HG03095 (cell line): Measurements from ENCODE around the gene SNX30.

Experiments
- ATAC-seq: cut with Tn5 transposase; IDR thresholded peaks from one replicate; pipeline ENCODE4 v1.9.1; 2021; ENCODE audit warnings: moderate library complexity; ENCODE audit not compliant: unreplicated experiment

Gene SNX30

DNA sequence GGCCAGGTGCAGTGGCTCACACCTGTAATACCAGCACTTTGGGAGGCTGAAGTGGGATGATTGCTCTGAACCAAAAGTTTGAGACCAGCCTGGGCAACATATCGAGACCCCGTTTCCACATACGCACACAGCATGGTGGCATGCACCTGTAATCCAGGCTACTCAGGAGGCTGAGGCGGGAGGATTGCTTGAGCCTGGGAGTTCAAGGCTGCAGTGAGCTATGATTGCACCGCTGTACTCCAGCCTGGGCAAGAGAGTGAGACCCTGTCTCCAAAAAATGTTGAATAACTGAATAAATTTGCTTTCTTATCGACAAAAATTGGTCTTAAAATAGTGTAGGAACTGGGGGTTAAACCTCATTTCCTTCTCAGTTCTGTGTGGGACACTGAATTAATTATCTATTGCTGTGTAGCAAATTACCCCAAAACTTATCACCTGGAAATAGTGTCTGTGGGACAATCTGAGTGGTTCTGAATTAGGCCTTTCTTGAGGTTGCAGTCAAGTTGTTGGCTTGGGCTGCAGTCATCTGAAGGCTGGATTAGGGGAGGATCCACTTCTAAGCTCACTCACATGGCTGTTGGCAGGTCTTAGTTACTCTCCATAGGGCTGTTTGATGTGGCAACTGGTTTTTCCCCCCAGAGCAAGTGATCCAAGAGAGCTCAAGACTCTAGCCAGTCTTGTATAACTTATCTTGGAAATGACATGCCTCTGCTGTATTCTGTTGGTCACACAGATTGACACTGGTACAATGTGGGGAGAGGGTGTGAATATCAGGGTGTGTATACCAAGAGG lies 2.0 kb downstream of the SNX30 start:
- no peak for ATAC-seq

DNA sequence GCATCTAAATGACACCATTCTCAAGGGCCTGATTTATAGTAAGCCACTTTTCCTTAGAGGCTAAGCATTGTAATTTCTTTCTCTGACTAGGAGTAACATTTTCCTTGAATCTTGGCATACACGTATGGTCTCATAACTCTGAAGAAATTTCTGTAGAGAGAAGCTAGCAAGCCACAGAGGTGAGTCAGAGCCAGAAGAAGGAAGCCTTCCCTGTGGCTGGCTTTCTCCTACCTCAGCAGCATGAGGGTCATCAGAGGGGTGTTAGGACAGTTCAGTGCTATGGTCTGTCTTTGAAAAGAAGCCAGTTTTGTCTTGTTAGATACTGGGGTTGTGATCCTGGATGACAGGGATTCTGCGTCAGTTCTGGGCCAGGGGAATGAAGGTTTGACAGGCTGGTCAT lies 3.2 kb downstream of the SNX30 start:
- no peak for ATAC-seq

DNA sequence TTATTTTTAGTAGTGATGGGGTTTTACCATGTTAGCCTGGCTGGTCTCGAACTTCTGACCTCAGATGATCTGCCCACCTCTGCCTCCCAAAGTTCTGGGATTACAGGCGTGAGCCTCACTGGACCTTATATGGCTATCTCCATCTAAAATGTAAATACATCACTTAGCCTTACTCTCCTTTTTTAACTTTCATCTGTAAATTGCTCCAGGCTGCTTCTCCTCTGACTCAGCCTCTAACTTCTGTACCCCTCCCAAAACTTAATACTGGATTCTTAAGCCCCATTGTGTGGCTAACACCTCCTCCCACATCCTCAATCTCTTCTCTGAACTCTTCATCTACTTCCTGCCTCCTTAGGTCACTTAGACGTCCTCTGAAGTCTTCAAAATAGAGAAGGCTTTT lies 4.0 kb downstream of the SNX30 start:
- ATAC-seq: no peak

GRCh38 chr9:112755016-112755427 lies 4.5 kb downstream of the SNX30 start:
- no peak for ATAC-seq

DNA sequence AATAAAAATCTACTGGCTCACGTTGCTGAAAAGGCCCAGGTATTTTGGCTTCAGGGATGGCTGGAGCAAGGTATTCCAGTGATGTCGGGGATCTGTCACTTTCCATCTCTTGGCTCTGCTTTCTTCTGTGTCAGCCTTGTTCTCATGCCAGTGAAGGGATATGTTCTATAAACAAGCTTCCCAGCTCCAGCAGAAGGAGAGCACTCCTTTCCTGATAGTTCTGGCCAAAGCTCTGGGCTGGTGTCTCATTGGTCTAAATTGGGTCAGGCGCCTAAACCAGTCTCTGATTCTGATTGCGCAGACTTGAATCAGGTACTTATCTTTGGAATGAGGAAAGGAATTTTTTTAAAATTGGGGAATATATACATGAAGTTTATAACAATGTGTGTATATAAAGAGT lies 5.1 kb downstream of the SNX30 start:
- no peak for ATAC-seq

DNA sequence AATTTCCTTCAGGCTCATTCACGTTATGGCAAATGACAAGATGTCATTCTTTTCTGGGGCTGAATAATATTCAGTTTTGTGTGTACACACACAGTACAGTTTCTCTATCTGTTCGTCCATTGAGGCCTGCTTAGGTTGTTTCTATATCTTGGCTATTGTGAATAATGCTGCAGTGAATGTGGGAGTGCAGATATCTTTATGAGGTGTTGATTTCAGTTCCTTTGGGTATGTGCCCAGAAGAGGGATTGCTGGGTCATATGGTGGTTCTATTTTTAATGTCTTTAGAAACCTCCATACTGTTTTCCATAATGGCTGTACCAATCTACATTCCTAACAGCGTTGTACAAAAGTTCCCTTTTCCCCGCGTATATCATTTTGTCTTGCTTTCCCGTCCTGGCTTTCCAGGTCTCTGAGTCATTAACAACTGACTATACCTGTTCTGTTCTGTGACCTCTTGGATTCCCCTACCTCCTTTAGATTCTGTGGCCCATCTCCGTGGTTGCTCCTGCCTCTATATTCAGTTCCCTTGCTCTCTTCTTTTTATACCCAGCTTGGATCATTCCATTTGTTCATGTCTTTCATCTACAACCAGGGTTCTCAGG lies 6.8 kb downstream of the SNX30 start:
- ATAC-seq: no peak

DNA sequence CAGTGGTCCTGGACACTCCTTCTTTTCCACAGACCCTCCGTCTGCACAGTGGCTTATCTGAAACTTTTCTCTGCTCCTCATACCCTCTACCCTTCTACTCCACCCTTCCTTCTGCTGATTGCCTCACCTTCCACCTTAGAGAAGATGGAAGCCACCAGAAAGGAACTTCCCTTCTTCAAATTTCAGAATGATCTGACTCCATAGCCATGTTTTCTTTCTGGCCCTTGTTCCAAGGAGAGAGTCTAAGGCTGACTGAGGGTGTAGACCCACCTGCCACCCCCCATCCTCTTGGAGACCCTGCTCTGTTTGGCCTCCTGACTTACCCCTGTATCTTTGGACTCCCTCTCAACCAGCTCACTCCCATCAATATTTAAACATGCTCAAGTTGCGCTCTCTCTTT lies 7.4 kb downstream of the SNX30 start:
- ATAC-seq: no peak

GRCh38 chr9:112760821-112761220 lies 10.3 kb downstream of the SNX30 start:
- ATAC-seq: no peak

- ATAC-seq: no peak
Observed at GRCh38 chr9:112761912-112762655, 11.5 kb downstream of the SNX30 start.

DNA sequence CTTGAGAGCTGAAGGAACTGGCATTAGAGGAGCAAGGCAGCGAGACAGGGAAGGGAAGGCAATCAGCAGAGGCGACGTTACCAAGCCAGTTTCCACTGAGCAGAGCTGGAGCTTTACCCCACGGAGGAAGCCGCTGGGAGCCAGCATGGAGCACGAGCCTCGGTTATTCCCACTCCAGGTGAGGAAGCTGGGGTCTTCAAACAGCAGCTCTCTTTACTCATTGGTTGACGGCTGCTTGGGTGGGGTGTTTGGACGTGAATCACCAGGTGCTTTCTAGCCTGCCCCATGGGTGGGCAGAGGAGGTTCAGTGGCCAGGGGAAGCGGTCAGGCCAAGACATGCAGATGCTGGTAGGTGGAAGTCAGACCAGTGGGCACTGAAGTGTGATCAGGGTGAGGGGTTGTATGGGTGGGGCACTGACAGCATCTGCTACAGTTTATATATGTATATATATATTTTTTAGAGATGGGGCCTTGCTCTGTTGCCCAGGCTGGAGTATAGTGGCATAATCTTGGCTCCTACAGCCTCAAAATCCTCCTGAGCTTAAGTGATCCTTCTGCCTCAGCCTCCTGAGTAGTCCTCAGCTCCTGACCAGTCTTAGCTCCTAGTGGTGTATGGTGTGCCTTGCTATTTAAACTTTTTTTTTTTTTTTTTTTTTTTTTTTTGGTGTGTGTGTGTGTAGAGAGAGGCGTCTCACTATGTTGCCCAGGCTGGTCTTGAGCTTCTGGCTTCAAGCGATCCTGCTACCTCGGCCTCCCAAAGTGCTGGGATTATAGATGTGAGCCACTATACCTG lies 12.4 kb downstream of the SNX30 start:
- no peak for ATAC-seq

DNA sequence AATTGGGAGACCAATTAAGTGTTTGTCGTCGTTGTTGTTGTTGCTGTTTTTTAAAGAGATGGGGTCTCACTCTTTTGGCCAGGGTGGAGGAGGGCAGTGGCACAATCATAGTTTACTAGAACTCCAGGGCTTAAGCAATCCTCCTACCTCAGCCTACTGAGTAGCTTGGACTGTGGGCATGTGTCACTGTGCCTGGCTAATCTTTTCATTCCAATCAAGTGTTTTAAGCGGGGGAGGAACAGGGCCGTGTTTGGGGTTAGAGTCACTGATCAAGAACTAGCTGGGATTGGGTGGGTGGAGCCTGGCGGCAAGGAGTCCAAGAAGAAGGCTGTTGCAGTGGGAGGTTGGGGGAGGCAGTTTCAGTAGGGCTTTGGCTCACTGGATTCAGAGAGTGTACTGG lies 13.8 kb downstream of the SNX30 start:
- ATAC-seq: no peak

GRCh38 chr9:112764837-112765236 lies 14.3 kb downstream of the SNX30 start:
- ATAC-seq: no peak

GRCh38 chr9:112765281-112765680 lies 14.7 kb downstream of the SNX30 start:
- no peak for ATAC-seq

DNA sequence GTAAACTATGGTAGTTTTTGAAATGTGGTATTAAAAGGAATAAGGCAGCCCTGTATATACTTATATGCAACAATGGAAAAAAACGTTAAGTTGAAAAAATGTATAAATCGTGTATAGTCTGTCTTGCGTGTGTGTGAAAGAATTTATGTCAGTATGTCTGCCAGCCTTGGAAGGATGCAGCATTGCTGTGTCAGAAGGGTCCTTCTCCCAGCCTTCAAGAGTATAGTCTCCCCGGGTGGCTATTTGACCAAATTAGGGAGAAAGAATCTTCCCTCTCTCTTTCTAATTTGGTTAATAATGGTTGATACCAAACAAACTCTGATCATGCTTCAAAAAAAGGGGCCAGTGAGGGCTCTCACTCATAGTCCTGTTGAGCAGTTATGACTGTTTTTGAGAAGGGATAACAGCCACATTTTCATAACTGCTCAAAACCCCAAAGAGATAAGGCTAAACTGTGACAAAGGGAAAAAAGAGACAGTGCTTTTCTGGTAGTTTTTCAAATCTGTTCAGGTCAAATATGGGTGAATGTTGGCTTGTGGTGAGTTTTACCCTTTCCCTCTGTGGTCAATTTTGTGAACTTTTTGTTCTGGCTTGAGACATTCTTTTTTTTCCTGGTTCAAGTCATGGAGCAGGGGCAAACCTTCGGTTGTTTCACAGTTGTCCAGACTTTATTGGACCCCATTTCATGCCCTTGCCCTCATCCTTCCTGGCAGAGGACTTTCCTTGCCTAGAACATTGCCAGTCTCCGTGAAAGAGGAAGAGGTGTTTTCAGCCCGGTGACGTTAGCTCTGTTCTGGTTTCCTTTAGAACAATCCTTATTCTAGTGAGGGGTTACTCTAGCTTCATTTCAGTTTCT lies 21.0 kb downstream of the SNX30 start:
- no peak for ATAC-seq

DNA sequence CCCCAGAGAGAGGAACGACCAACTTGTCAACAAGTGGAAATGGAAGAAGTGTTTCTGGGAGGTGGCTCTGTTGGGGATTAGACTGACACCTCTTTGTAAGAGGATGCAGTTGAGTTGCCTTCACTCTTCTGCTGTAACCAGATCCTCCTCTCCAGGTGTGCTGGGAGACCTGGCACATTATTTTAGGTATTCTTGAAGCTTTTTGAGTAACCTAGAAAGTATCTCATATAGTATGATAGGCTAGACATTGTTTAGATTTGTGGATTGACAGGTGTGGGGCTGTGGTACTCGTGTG lies 21.6 kb downstream of the SNX30 start:
- ATAC-seq: no peak

DNA sequence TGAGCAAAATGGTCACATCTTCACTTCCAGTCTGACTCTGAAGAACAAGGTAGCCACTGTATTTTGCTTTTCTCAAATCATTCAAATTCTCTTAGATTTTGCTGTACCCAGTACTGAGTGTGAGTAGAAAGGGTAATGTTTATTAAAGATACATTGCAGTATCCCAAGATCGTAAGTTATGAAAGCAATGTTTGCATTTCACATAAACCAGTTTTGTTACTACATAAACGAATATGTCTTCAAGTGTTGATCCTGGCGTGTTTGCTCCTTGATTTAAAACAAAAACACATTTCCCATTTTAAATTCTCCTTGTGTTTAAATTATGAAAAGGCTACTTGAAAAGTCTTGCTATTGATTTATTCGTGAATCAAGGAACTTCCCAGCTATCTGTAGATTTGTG lies 22.0 kb downstream of the SNX30 start:
- no peak for ATAC-seq

DNA sequence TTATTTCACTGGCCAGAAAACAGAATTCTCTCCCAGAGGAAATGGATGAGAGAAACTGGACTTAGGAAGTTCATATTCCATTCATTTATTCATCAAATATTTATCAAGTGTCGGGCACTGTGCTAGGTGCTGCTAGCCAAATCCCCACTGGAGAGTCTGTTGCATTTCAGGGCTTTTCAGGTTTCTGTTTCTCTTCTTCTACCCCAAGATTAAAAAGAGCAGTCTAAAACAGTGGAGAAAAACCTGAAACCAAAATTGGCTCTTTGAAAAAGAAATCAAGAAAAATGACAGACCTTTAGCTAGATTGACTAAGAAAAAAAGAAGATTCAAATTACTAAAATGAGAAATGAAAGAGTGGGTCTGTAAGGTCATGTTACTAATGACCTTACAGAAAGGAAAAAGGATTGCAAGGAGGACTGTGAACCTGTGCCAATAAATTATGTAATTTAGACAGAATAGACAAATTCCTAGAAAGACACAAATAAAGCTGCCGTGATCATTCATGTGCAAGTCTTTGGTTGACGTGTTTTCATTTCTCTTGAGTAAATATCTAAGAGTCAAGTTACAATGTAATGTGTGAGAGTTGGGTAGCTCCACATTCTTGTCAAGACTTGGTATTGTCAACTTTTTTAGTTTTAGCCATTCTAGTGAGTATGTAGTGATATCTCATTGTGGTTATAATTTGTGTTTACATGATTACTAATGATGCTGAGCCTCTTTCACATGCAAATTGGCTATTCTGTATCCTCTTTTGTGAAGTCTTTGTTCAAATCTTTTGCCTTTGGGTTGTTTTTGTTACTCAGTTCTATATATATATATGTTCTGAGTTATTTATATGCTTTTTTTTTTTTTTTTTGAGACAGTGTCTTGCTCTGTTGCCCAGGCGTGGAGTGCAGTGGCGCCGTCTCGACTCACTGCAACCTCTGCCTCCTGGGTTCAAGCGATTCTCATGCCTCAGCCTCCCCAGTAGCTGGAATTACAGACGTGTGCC lies 23.7 kb downstream of the SNX30 start:
- ATAC-seq: no peak

DNA sequence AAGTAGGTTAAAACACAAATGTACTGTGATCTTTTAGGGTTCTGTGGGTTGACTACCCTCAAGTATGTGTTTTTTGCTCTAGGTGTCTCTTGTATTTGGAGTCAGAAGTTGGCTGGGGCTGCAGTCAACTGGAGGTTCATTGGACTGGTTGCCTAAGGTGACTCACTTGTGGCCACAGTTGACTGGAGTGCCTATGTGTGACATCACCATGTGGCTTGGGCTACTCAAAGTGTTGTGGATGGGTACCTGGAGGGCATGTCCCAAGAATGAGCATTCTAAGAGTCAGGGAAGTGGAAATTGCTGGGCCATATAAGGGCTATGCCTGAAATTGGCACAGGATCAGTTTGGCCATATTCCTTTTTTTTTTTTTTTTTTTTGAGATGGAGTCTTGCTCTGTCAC lies 27.4 kb downstream of the SNX30 start:
- no peak for ATAC-seq

- no peak for ATAC-seq
Observed at GRCh38 chr9:112780450-112781036, 30.0 kb downstream of the SNX30 start.
